CD4-positive, alpha-beta T cell treated with Interleukin-6 for 4 hours (primary cell): ENCODE measurements around the gene UNKL.
"Not testable (repeated sequence)": the region's sequence is repeated elsewhere in the genome, so short reads cannot be mapped to it uniquely, and the experiment has no call there.

Source experiments
- DNase-seq: peaks from one replicate; pipeline ENCODE4 v3.0.0-alpha.2; 2020; ENCODE audit warnings: mixed read lengths

The UNKL gene

DNA sequence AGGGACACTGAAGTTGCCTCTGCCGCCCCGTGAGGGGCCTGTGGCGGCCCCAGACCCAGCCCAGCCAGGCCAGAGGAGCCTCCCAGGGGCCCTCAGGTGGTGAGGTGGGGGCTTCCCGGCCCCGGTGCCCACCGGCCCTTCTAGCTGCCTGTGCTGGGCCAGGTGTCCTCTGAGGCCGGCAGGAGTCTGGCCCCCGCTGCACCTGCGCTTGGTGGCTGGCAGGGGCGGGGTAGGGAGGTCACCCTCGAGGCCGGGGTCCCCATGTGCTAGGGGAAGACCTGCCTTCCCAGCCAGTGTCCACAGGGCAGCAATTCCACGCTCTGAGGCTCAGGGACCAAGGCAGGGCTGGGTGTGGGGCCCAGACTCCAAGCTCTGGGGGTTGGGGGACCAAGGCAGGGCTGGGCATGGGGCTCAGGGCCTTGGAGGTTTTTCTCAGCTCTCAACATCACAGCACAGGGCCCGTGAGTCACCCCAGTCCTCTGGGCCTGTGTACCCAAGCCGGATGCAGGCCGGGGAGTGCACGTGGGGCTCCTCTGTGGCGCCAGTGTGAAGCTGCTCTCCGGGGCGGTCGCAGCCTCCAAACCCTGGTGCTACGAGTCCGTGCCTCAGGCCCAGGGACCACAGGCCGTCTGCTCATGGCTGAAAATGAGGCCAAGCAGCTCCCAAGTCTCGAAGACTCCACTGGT, 31.2 kb upstream of the UNKL start:
- DNase-seq = no peak

DNA sequence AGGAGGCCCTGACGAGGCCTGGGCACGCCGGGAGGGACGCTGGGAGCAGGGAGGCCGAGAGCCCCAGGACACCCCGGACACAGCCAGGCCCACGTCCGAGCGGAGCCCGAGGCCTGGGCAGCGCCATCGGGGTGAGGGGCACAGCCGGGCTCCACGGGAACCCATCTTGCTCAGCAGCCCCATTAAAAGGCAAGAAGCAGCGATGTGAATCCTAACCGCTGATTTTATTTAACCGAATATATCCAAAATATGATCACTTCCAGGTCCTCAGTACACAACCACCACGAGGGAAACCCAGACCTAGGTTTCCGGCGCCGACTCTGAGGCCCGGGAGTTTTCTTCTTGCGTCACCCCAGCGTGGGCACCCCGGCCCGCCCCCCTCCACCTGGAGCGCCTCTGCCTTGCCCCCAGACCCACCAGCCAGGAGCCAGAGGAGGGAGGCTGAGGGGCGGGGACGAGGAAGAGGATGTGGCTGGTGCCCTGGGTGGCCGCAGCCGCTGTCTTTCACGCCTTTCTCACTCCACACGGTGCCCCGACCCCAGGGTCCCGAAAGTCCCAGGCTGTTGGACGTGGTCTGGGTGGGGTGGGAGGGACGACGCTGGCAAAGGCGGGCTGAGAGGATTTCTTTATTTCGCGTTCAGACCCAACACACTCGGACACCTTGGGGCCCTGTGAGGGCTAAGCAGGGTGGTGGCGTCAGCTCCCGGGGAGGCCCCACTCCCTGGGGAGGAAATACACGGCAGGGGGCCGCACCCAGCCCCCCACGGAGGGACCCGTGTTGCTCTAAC, 30.4 kb upstream of the UNKL start:
- no peak for DNase-seq

DNA sequence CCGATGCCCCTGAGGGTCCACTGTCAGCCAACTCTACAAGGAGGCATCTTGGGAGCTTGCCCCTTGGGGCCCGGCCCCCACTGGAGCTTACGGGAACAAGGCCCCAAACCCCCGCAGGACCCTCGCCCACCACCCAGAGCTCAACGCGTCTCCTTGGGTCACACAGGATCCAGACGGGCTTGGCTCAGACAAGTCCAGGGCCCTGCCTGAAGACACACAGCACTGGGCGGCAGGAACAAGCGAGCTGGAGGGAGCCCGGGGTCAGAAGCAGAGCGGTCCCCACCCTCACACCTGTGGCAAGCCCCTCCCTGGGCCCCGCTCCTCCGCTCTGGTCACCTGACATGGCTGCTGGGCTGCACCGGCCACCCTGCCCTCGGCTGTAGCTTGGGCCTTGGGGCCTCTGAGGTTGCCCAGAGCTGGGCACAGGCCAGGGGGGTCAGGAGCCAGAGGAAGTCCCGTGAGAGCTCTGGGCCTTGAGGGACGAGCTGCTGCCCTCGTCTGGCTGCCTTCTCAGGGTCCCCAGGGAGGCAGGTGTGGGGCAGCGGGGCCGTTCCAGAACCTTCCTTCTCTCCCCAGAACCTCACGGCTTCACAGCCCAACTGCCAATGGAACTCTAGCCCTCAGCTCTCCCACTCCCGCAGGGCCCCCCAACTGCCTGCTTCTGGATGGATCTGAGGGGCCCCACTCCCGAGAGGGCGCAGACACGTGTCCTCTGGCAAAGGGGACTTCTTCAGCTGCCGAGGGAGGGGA, 29.7 kb upstream of the UNKL start, which contains the start of gene CCDC154:
Gene CCDC154, minus strand, starts transcription at position 577 of the 750 bp plus-strand sequence. Its CDS starts 234 bp downstream, at position 343.
- no peak for DNase-seq

DNA sequence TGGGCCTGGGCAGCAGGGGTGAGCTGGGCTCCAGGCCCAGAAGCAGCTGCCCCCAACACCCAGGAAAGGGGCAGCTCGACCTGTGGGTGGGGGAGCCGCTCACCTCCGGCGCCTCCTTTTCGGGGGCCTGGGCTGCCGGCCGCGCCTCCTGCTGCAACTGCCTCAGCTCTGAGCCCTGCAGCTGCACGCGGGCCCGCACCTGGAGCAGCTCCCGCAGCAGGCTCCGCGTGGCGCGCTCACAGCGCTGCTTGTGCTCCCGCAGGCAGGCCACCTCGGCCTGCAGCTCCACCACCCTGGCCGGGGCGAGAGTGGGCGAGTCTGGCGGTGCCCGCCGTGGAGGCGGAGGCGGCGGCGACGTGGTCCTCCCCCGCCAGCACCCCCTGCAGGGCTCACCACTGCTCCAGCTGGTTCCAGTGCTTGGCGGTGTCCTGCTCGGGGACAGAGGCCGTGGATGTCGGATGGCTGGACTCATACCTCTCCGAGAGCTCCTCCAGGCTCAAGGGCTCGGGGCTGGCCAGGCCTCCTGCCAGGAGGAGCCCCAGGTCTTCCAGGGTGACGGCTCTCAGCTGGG, 29.0 kb upstream of the UNKL start:
- DNase-seq = no peak

DNA sequence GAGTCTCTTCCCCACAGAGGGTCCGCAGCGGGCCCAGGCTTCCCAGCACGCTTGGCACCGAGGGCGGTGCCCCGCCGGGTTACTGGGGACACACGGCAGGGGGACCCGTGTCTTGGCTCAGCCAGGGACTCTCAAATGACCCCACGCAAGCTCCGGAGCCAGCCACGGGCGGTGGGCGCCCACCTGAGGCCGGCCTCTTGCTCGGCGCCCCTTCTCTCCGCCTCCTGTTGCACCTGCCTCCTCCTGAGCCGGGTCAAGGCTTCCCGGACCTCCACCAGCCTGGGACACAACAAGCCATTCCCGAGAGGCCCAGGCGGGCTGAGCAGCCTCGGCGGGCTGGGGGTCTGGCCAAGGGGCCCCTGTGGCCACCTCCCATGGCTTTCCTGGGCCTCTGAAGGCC, 28.2 kb upstream of the UNKL start:
- DNase-seq = no peak

DNA sequence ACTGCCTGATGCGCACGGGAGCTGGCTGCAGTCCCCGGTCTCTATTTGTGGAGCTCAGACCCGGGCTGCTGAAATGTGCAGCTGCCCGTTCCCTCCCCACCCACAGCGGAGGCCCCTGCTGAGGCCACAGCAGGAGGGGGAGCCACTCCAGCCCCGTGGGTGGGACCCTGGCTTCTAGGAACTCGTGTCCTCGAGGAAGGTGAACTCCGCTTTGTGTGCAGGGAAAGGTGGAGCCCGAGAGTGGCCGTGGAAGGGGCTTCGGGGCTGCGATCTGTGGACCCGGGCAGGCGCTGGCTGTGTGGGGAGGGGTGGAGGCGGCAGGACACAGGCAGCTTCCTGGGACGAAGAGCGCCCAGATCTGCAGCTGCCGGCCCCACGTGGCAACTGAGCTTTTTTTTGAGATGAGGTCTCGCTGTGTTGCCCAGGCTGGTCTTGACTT, 26.9 kb upstream of the UNKL start:
- DNase-seq = no peak

DNA sequence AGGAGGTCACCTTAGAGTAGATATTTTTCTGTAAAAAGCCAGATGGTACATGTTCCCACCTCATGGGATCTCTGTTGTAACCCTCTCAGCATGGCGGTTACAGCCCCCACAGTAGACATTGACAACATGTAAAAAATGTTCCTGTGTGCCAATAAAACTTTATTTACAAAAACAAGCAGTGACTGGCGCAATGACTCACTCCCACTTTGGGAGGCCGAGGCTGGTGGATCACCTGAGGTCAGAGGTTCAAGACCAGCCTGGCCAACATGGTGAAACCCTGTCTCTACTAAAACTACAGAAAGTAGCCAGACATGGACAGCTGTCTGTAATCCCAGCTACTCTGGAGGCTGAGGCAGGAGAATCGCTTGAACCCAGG, 25.2 kb upstream of the UNKL start:
- not testable (repeated sequence) for DNase-seq

DNA sequence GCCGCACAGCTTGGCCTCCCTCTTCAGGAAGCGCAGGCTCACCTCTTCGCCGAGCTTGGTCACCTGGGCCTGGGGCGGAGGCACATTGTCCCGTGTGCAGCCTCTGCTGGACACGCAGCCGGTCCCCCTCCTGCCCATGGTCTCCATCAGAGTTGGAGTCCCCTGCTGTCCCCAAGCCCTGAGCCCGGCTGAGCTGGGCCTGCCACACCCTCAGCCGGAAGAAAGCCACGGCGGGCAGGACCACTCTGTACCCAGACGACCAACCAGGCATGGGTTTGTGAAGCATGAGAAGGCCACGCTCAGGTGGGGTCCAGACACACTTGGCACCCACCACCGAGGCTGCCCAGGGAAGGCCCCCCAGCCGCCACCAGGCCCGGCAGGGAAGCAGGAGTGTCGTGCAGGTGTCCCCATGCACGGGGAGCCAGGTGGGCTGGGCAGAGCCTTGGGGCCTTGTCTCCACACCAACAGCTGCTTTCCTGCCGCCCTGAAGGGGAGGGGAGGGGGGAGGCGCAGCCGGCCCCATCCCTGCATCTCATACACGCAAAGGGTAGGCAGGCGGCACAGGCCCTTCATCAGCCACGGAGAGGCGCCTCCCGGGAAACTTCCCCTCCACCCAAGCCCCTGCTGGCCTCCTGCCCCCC, 24.7 kb upstream of the UNKL start:
- DNase-seq = no peak

DNA sequence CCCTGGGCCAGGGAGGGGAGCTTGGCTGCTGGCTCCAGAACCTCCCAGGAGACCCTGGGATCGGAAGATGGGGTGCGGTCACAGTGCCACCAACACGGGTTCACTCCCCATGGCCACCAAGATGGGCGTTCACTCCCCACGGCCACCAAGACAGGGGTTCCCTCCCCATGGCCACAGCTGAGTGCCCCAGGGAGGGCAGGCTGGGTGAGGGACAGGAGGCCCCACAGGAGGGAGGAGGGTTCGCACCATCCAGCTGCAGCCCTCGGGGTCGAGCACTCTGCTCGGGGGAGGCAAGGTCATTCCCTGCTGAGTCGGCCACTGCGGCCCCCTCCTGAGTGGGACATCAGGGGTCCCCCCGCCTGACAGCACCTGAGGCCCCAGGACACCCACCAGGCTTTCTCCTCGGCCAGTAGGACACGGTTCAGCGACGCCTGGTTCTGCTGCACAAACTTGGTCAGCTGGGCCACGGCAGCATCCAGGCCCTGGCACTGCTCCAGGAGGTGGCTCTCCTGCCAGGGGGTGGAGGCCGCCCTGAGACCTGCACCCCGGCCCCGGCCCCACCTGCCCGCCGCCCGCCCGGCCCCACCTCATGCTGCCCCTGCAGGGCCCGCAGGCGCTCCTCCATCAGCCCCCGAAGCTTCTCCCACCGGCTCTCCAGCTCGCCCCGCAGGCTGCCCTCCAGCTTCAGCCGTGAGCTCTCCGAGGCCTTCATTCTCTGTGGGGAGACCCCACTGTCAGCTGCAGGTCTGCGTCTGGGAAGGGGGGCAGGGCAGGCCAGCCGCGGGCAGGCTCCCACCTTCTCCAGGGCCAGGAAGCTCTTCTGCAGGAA, 23.9 kb upstream of the UNKL start:
- no peak for DNase-seq

DNA sequence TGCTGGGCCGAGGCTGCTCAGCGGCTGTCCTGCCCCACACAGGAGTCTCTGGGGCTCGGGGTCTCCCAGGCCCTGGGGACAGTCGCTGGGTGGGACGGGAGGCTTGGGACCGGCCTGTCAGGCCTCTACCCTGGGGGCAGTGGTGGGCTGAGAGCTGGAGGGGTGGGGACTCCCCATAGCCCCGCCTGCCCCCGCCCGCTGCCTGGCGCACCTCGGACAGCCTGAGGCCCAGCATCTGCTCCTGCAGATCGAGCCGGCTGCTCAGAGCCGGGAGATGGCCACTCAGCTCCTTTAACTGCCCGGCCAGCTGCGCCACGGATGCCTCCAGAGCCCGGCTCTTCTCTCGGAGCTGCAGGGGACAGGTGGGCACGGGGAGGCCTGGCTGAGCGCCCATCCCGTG, 23.1 kb upstream of the UNKL start:
- no peak for DNase-seq

DNA sequence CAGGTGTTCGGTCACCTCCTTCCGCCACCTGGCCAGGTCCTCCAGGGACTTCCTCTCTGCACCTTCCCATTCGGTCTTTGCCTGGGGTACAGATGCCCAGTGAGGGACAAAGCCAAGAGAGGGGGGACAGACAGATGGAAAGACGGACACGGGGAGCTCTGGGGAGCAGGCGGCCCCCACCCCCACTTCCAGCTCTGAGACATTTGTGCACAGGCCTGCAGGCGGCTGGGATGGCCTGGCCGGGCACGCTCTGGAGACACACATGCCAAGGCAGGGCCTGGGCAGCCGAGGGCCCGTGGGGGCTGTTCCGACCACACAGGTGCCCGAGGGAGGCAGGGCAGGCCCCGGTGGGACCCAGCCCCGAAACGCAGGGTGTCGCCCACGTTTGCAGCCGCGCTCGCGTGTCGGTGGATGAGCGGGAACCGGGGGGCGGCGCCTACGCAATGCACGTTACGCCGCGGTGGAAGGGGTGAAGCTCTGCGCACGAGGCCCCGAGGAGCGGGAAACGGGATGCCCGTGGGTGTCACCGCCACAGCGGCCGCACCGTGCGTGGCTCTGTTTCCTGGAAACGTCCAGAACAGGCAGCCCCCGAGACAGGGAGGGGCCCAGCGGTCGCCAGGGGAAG, 22.3 kb upstream of the UNKL start:
- no peak for DNase-seq

DNA sequence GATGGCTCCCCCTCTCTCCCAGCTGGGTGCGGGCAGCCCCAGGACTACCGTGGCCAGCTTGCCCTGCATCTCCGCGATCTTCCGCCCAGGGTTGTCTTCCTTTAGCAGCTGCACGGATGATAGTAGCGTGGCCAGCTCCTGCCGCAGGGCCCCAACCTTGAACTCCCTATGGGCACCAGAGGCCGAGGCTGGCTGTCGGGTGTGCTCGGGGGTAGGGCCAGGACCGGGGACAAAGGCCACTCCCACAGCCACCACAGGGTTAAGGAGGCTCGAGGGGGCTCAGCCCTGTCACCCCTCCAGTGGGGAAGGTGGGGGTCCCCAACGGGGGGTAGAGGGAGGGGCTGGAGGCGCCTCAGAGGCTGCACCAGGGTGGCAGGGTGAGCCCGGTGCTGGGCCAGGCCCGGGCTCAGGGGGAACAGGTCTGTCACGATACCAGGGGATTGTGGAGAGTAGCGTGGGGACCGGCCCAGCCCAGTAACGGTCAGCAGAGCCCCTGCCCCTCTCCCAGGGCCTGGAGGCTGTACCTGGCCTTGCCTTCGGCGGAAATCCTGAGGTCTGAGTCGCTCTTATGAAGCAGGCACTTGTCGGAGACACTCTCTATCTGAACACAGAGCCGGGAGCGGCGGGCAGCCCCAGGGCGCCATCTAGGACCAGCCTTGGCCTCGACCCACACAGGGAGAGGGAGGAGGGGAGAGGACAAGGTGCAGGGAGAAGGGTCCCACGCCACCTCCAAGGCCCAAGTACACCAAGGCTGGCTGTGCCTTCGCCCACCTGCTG, 21.6 kb upstream of the UNKL start:
- DNase-seq = no peak

DNA sequence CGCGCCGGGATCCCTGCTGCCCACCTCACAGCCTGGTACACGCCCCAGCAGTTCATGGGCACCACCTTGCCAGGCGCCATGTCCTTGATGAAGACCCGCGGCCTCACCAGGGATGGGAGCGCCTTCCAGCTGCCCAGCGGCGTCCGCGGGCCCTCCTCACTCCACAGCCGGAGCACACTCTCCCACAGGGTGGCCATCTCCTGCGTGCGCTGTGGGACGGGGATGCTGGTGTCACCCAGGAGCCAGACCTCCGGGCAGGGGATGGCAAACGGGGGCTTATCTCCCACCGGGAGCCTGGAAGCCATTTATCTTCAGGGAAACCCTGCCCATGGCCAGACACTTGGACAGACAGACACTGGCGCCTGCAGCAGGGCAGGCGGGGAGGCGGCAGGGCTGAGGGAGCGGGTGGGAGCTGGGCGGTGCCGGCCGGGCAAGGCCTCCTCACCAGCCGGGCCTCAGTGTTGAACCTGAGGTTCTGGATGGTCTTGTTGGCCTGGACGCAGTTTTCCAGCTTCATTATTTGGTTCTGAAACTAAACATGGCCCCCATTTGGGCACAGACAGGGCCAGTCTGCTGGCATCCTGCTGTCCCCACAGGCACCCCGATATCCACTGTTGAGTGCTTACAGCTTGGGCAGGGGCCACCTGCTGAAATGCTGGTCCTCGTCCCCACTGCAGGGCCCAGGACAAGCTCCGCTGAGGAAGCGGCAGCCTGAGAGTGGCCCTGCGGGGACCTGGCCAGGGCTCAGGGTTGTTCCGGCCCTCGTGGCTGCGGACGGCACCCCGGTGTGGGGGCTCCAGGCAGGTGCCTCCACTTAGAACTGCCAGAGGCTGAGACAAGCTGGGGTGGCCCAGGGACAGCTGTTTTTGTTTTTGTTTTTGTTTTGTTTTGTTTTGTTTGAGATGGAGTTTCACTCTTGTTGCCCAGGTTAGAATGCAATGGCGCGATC, 20.4 kb upstream of the UNKL start:
- DNase-seq = no peak

DNA sequence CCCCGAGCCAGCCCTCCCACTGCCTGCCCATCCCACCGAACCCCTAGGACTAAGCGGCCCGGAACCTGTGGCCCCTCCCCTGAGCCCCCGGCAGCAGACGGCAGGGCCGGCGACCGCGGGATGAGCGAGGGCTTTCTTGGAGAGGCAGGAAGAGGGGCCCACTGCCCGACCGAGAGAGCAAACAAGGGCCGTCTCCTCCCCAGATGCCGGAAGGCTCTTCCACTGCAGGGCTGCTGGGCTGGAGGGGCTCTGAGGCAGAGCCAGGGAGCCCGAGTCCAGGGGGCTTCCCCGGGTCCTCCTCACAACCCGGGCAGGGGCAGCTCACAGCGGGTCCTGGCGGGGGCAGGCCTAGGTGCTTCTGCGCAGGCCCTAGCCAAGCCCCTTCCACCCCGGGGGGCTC, 19.3 kb upstream of the UNKL start:
- DNase-seq = no peak

DNA sequence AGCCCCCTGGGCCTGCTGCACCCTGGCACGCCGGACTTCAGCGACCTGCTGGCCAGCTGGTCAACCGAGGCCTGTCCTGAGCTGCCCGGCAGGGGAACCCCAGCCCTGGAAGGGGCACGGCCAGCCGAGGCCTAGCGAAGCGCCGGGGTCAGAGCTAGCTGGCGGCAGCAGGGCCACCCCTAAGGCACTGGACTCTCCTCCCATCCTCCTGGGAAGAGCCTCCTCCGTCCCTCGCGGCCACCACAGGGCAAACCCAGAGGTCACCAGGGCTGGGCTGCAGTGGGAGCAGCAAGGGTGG, 18.7 kb upstream of the UNKL start:
- no peak for DNase-seq

DNA sequence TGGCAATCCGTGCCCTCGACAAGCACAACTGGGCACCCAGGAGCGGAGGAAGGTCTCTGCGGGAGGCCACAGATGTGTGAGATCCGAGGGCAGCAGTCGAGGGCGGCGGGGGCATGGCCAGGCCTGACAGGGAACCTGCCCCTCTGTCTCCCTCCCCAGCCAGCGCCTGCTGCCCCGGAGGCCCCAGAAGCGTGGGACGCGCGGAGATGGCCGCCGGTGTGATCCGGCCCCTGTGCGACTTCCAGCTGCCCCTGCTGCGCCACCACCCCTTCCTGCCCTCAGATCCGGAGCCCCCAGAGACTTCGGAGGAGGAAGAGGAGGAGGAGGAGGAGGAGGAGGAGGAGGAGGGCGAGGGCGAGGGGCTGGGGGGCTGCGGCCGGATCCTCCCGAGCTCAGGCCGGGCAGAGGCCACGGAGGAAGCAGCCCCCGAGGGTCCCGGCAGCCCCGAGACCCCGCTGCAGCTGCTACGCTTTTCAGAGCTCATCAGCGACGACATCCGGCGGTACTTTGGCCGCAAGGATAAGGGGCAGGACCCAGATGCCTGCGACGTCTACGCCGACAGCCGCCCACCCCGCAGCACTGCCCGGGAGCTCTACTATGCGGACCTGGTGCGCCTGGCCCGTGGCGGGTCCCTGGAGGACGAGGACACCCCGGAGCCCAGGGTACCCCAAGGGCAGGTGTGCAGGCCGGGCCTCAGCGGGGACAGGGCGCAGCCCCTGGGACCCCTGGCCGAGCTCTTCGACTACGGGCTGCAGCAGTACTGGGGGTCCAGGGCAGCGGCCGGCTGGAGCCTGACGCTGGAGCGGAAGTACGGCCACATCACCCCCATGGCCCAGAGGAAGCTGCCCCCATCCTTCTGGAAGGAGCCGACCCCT, 18.1 kb upstream of the UNKL start:
- DNase-seq = peak; percentile 12

DNA sequence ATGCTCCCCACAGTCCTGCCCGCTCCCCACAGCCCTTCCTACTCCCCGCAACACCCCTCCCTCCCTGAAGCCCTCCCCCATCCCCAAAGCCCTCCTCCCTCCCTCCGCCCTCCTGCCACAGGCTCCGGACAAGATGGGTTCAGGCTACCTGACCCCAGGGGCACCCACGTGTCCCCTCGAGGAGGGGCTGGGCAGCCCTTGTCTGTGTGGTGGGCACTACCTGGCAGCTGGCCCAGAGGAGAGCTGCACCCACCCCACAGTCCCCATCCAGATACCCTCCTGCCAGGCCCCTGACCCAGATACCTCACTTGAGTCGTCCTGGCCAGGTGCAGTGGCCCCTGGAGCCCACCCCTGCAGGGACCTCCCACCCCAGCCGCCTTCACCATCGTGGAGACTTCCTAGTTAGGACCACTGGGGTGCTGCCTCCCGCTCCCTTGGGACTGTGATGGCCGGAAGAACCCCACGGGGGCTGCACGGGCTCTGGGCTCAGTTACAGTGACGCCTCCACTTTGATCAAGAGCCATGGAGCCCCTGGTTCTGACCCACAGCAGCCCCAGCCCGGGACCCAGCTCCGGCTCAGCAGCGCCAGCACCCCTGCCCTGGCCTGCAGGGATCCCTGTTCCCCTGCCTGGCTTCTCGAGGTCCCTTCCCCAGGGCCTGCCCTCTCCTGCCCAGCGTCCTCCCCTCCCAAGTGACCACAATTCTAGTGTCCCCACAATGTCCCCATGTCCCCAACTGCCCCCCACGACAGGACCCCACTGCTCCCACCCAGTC, 17.2 kb upstream of the UNKL start:
- DNase-seq = no peak
